Smooth muscle cell (in vitro differentiated cells): ENCODE data around the gene PTGER2. TPM values are rescaled to one million over a fixed set of nuclear protein-coding genes. Genes with fewer than 3 reads are reported as not detected.
A peak's percentile ranks its signal among the peaks of the same experiment; 100 is the strongest.

Experiments
- DNase-seq: peaks from one replicate; lab custom pipeline; 2025; ENCODE audit not compliant: unreplicated experiment; lab: John Stamatoyannopoulos, UW
- H2AFZ ChIP-seq: fragments of 200-600 bp; sonication (generic); 2 replicates; pipeline ENCODE4 v1.6.0; 2016; ENCODE audit warnings: antibody characterized with exemption, low read depth, mild to moderate bottlenecking
- H3F3A ChIP-seq: fragments of 200-600 bp; sonication (generic); 2 replicates; pipeline ENCODE4 v1.6.0; 2017; ENCODE audit warnings: antibody characterized with exemption, low read depth
- H3K27ac ChIP-seq: fragments of 200-600 bp; sonication (generic); 2 replicates; pipeline ENCODE4 v1.5.1; 2016; ENCODE audit warnings: low read depth, mild to moderate bottlenecking
- H3K27me3 ChIP-seq: fragments of 200-600 bp; sonication (generic); 2 replicates; pipeline ENCODE4 v1.6.1; 2016; ENCODE audit warnings: low read depth, mild to moderate bottlenecking
- H3K36me3 ChIP-seq: fragments of 200-600 bp; sonication (generic); 2 replicates; pipeline ENCODE4 v1.5.1; 2016; ENCODE audit warnings: low read depth
- H3K4me1 ChIP-seq: fragments of 200-600 bp; sonication (generic); 2 replicates; pipeline ENCODE4 v1.5.1; 2016; ENCODE audit warnings: low read depth
- H3K4me2 ChIP-seq: fragments of 200-600 bp; sonication (generic); 2 replicates; pipeline ENCODE4 v1.6.0; 2016; ENCODE audit warnings: mild to moderate bottlenecking
- H3K4me3 ChIP-seq: fragments of 200-600 bp; sonication (generic); 2 replicates; pipeline ENCODE4 v1.5.1; 2016; ENCODE audit warnings: mild to moderate bottlenecking
- H3K79me2 ChIP-seq: fragments of 200-600 bp; sonication (generic); 2 replicates; pipeline ENCODE4 v1.6.0; 2016; ENCODE audit warnings: low read depth, mild to moderate bottlenecking
- H3K9ac ChIP-seq: fragments of 200-600 bp; sonication (generic); 2 replicates; pipeline ENCODE4 v1.6.0; 2016; ENCODE audit warnings: low read depth
- H3K9me3 ChIP-seq: fragments of 200-600 bp; sonication (generic); replicated peaks from 2 replicates; pipeline ENCODE4 v1.5.1; 2016; ENCODE audit warnings: low read depth
- H4K20me1 ChIP-seq: fragments of 200-600 bp; sonication (generic); 2 replicates; pipeline ENCODE4 v1.6.0; 2016; ENCODE audit warnings: low read depth
- CTCF ChIP-seq: fragments of 200-600 bp; sonication (generic); IDR thresholded peaks from 2 replicates; pipeline ENCODE4 v1.5.1; 2017; ENCODE audit warnings: borderline replicate concordance, mild to moderate bottlenecking, antibody characterized with exemption; ENCODE audit not compliant: insufficient read depth, poor library complexity, severe bottlenecking
- WGBS: methylation state at CpG from one replicate; pipeline ENCODE4 v1.1.7; 2016; ENCODE audit warnings: low lambda C conversion rate; 5-methylcytosine and 5-hydroxymethylcytosine counted together
- polyA plus RNA-seq: library from polyadenylated mRNA; unstranded; fragments of >200 nt; fragmentation: Nextera tagmentation; extraction: Ambion mirVana; gene quantifications from 2 replicates; pipeline ENCODE4 v1.2.1, GENCODE V29; 2016
- total RNA-seq: library from RNA; depleted of rRNA; stranded (reverse); fragments of >200 nt; gene quantifications from 2 replicates; pipeline ENCODE4 v1.2.3, GENCODE V29; 2014

The PTGER2 gene
- total and polyA plus RNA-seq, 2 experiments from 2014 or later = 24.6 to 36.4 TPM

- Histone ChIP-seq H3K4me1 (no peaks in the 10 kb centered on the region), H3K9me3 (no peaks in the 10 kb centered on the region), H3K27me3 (no peaks in the 10 kb centered on the region), H3K36me3 (no peaks in the 10 kb centered on the region), H3K79me2 (no peaks in the 10 kb centered on the region), H4K20me1 (no peaks in the 10 kb centered on the region), H3K4me2 (peak overlapping the region; percentile 45), H2AFZ (no peak overlapping the region), H3F3A (no peaks in the 10 kb centered on the region), H3K9ac (no peak overlapping the region), H3K27ac (peak overlapping the region; percentile 10), H3K4me3 (no peak overlapping the region)
- WGBS = 10% methylated on average over 3 of the region's 3 CpGs
- no peak for TF ChIP-seq CTCF
- no peak for DNase-seq
Observed at GRCh38 chr14:52366796-52367315, 52.7 kb downstream of the PTGER2 start.

GRCh38 chr14:52369305-52369801, 55.2 kb downstream of the PTGER2 start:
- H3K9me3 ChIP-seq = no peaks in the 10 kb centered on the region
- H3K79me2 ChIP-seq = no peaks in the 10 kb centered on the region
- 92% methylated on average over 3 of the region's 3 CpGs for WGBS
- H3K27ac ChIP-seq = no peak overlapping the region
- no peak for DNase-seq
- H3F3A ChIP-seq = no peaks in the 10 kb centered on the region
- H3K27me3 ChIP-seq = no peaks in the 10 kb centered on the region
- no peak overlapping the region for H3K4me3 ChIP-seq
- no peak for TF ChIP-seq CTCF
- no peak overlapping the region for H3K4me2 ChIP-seq
- H3K4me1 ChIP-seq = no peaks in the 10 kb centered on the region
- H4K20me1 ChIP-seq = no peaks in the 10 kb centered on the region
- H3K9ac ChIP-seq = no peak overlapping the region
- H3K36me3 ChIP-seq = no peaks in the 10 kb centered on the region
- no peak overlapping the region for H2AFZ ChIP-seq

- Histone ChIP-seq H3K36me3 (no peaks in the 10 kb centered on the region), H2AFZ (no peak overlapping the region), H3K4me2 (no peak overlapping the region), H3K27ac (no peak overlapping the region), H3F3A (no peaks in the 10 kb centered on the region), H3K27me3 (no peaks in the 10 kb centered on the region), H4K20me1 (no peaks in the 10 kb centered on the region), H3K9me3 (no peaks in the 10 kb centered on the region), H3K79me2 (no peaks in the 10 kb centered on the region), H3K9ac (no peak overlapping the region), H3K4me3 (no peak overlapping the region), H3K4me1 (no peaks in the 10 kb centered on the region)
- 88% methylated on average over 4 of the region's 4 CpGs for WGBS
- no peak for TF ChIP-seq CTCF
- no peak for DNase-seq
Observed at GRCh38 chr14:52370406-52370935, 56.4 kb downstream of the PTGER2 start.

- Histone ChIP-seq H3K27me3 (no peaks in the 10 kb centered on the region), H4K20me1 (no peaks in the 10 kb centered on the region), H3K36me3 (no peaks in the 10 kb centered on the region), H3K9ac (no peak overlapping the region), H3K27ac (no peak overlapping the region), H3F3A (no peaks in the 10 kb centered on the region), H3K9me3 (no peaks in the 10 kb centered on the region), H2AFZ (no peak overlapping the region), H3K4me2 (no peak overlapping the region), H3K79me2 (no peaks in the 10 kb centered on the region), H3K4me1 (peaks cover 6% of the 10 kb centered on the region), H3K4me3 (no peak overlapping the region)
- no peak for DNase-seq
- no peak for TF ChIP-seq CTCF
- 98% methylated on average over 3 of the region's 3 CpGs for WGBS
Observed at GRCh38 chr14:52377940-52378339, 63.8 kb downstream of the PTGER2 start.
